ENCODE results near the gene ZNF32.

The ZNF32 gene

DNA sequence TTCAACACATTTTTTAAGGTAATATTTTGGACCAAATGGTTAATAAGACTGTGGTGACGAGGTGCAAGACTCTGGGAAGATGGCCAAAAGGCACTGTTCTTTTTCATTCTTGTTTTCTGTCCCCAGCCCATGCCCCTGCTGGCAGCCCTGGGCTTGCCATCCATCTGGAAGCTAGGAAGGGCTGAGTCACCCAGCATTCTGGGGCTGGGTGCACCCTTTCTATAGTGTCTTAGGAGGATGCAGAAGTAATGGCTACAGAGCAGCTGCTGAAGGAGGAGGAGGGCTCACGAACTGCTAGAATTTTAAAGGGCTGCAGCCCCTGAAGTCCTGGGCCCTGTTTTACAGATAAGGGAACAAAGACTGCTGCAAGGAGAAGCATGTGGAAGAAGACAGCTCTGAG is 42.8 kb upstream of the ZNF32 start:
- Histone ChIP-seq H2BK15ac (ENCODE audit: low read depth, poor library complexity, severe bottlenecking) (peak overlapping the region; percentile 87), H4K8ac (ENCODE audit: low read length) (peak overlapping the region; percentile 58), H2AK5ac (ENCODE audit: low read length, severe bottlenecking) (no peak overlapping the region), H3K4ac (ENCODE audit: low read depth in 1 of 2, low read length in 2 of 2) (peak overlapping the region; percentile 35 to 79), H3K27ac (ENCODE audit: low read length, poor library complexity, severe bottlenecking) (no peak overlapping the region), H3K36me3 (ENCODE audit: control insufficient read depth in 1 of 2, insufficient read depth in 2 of 2, low read depth in 1 of 2, low read length in 2 of 2) (no peaks in the 10 kb centered on the region), H2BK5ac (ENCODE audit: low read depth, low read length, poor library complexity, severe bottlenecking) (no peak overlapping the region), H4K91ac (ENCODE audit: low read length) (peak overlapping the region; percentile 64), H3K4me3 (ENCODE audit: insufficient read depth in 1 of 2, low read depth in 1 of 2, low read length in 2 of 2) (no peak overlapping the region), H3K4me1 (ENCODE audit: control insufficient read depth, insufficient read depth, low read depth, low read length) (peaks cover 14% of the 10 kb centered on the region), H3K79me1 (replicated peaks; ENCODE audit: low read length, poor library complexity, severe bottlenecking) (no peaks in the 10 kb centered on the region), H2AFZ (ENCODE audit: low read depth, low read length) (no peak overlapping the region), H2BK120ac (ENCODE audit: low read depth, low read length) (peak overlapping the region; percentile 55), H3K9ac (ENCODE audit: low read length) (peak overlapping the region; percentile 16), H3K14ac (ENCODE audit: low read length in 2 of 2) (no peak overlapping the region), H3K27me3 (ENCODE audit: control insufficient read depth in 1 of 2, insufficient read depth in 1 of 2, low read length in 2 of 2) (peaks cover 5 to 13% of the 10 kb centered on the region in 2 experiments), H3K9me3 (ENCODE audit: control insufficient read depth, low read length) (no peaks in the 10 kb centered on the region), H3K23ac (ENCODE audit: low read length in 2 of 2) (no peak overlapping the region), H2BK12ac (ENCODE audit: low read length in 2 of 2) (peak overlapping the region; percentile 4 to 78), H3K18ac (ENCODE audit: low read depth in 1 of 2, low read length in 2 of 2) (peak overlapping the region; percentile 41 to 45), H3K4me2 (ENCODE audit: low read length, poor library complexity, severe bottlenecking) (no peak overlapping the region)
- DNase-seq = no peak
- 80% methylated on average over 2 of the region's 2 CpGs for WGBS

DNA sequence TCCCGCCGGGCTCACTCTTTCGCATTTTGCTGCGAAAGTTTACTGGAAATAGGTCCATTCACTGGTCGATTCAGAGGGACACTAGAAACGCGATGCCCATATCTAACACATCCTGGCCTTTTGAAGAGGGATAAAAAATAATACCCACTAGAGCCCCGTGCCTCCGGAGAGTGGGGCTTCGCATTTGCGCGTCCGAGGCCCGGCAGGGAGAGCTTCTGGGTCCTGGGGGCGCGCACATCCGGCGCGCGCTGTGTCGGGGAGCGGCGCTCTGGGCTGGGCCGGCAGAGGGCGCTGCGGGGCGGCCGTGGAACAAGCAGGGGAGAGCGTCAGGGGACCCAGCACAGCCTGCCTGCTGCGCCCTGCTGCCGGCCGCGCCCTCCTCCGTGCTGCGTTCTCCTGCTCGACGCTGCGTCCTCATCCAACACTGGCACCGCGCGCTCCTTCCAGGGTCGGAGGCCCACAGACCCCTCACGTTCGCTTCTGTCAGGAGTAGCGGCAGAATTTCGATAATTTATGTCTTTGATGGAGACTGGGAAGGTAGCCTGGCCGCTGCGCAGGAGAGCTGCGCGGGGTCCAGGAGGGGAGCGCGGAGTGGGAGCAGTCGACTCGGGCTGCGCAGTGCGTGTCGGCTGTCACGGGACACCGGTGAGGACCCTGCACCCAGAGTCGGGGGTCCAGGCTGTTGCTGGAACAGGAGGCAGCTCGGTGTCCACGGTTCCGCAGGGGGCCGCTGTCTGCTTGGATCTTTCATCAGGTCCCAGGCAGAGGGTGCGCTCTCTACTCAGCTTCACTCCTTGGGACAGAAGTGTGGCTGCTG is 41.5 kb upstream of the ZNF32 start:
- Histone ChIP-seq H2BK120ac (ENCODE audit: low read depth, low read length) (peak overlapping the region; percentile 95), H3K4me1 (ENCODE audit: control insufficient read depth, insufficient read depth, low read depth, low read length) (peaks cover 14% of the 10 kb centered on the region), H4K8ac (ENCODE audit: low read length) (peak overlapping the region; percentile 86), H3K79me1 (replicated peaks; ENCODE audit: low read length, poor library complexity, severe bottlenecking) (no peaks in the 10 kb centered on the region), H3K4me2 (ENCODE audit: low read length, poor library complexity, severe bottlenecking) (peak overlapping the region; percentile 87), H3K27me3 (ENCODE audit: control insufficient read depth in 1 of 2, insufficient read depth in 1 of 2, low read length in 2 of 2) (peaks cover 4 to 10% of the 10 kb centered on the region in 2 experiments), H2AFZ (ENCODE audit: low read depth, low read length) (peak overlapping the region; percentile 83), H2AK5ac (ENCODE audit: low read length, severe bottlenecking) (no peak overlapping the region), H3K14ac (ENCODE audit: low read length in 2 of 2) (peak overlapping the region in 1 of 2 experiments; percentile 80), H2BK12ac (ENCODE audit: low read length in 2 of 2) (peak overlapping the region; percentile 71 to 76), H4K91ac (ENCODE audit: low read length) (peak overlapping the region; percentile 96), H3K27ac (ENCODE audit: low read length, poor library complexity, severe bottlenecking) (no peak overlapping the region), H3K23ac (ENCODE audit: low read length in 2 of 2) (no peak overlapping the region), H3K36me3 (ENCODE audit: control insufficient read depth in 1 of 2, insufficient read depth in 2 of 2, low read depth in 1 of 2, low read length in 2 of 2) (no peaks in the 10 kb centered on the region), H3K9ac (ENCODE audit: low read length) (peak overlapping the region; percentile 90), H3K4ac (ENCODE audit: low read depth in 1 of 2, low read length in 2 of 2) (peak overlapping the region; percentile 49 to 85), H2BK15ac (ENCODE audit: low read depth, poor library complexity, severe bottlenecking) (peak overlapping the region; percentile 82), H3K18ac (ENCODE audit: low read depth in 1 of 2, low read length in 2 of 2) (peak overlapping the region; percentile 82 to 90), H3K9me3 (ENCODE audit: control insufficient read depth, low read length) (no peaks in the 10 kb centered on the region), H3K4me3 (ENCODE audit: insufficient read depth in 1 of 2, low read depth in 1 of 2, low read length in 2 of 2) (peak overlapping the region; percentile 60 to 89), H2BK5ac (ENCODE audit: low read depth, low read length, poor library complexity, severe bottlenecking) (no peak overlapping the region)
- DNase-seq = peak; percentile 71
- 5% methylated on average over 63 of the region's 65 CpGs for WGBS

DNA sequence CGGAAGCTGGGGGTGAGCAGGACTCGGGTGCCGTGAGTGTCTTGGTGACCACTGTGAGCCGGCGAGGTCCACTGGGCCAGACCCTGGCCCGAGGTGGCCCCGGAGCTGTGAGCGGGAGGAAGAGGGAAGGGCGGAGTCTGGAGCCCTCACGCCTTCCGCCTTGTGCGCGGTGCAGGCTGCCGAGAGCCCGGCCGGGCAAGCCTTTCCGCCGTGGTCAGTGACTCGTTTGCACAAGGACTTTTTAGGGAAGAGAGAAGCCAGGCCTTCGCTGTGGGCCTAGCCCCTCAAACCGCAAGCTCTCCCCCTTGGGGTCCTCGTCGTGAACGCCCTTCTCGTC is 40.9 kb upstream of the ZNF32 start:
- Histone ChIP-seq H4K91ac (ENCODE audit: low read length) (peak overlapping the region; percentile 95), H2AK5ac (ENCODE audit: low read length, severe bottlenecking) (no peak overlapping the region), H2BK15ac (ENCODE audit: low read depth, poor library complexity, severe bottlenecking) (peak overlapping the region; percentile 82), H3K14ac (ENCODE audit: low read length in 2 of 2) (no peak overlapping the region), H3K18ac (ENCODE audit: low read depth in 1 of 2, low read length in 2 of 2) (peak overlapping the region; percentile 44 to 52), H3K4ac (ENCODE audit: low read depth in 1 of 2, low read length in 2 of 2) (peak overlapping the region; percentile 29 to 32), H3K9me3 (ENCODE audit: control insufficient read depth, low read length) (no peaks in the 10 kb centered on the region), H2AFZ (ENCODE audit: low read depth, low read length) (peak overlapping the region; percentile 6), H3K27ac (ENCODE audit: low read length, poor library complexity, severe bottlenecking) (no peak overlapping the region), H3K9ac (ENCODE audit: low read length) (peak overlapping the region; percentile 90), H4K8ac (ENCODE audit: low read length) (peak overlapping the region; percentile 86), H2BK12ac (ENCODE audit: low read length in 2 of 2) (peak overlapping the region; percentile 7 to 71), H3K27me3 (ENCODE audit: control insufficient read depth in 1 of 2, insufficient read depth in 1 of 2, low read length in 2 of 2) (peaks cover 4 to 10% of the 10 kb centered on the region in 2 experiments), H3K4me1 (ENCODE audit: control insufficient read depth, insufficient read depth, low read depth, low read length) (peaks cover 14% of the 10 kb centered on the region), H3K36me3 (ENCODE audit: control insufficient read depth in 1 of 2, insufficient read depth in 2 of 2, low read depth in 1 of 2, low read length in 2 of 2) (no peaks in the 10 kb centered on the region), H3K4me3 (ENCODE audit: insufficient read depth in 1 of 2, low read depth in 1 of 2, low read length in 2 of 2) (peak overlapping the region; percentile 41 to 89), H2BK5ac (ENCODE audit: low read depth, low read length, poor library complexity, severe bottlenecking) (no peak overlapping the region), H3K4me2 (ENCODE audit: low read length, poor library complexity, severe bottlenecking) (peak overlapping the region; percentile 87), H3K23ac (ENCODE audit: low read length in 2 of 2) (peak overlapping the region in 1 of 2 experiments; percentile 62), H2BK120ac (ENCODE audit: low read depth, low read length) (peak overlapping the region; percentile 11), H3K79me1 (replicated peaks; ENCODE audit: low read length, poor library complexity, severe bottlenecking) (no peaks in the 10 kb centered on the region)
- no peak for DNase-seq
- WGBS = 25% methylated on average over 25 of the region's 25 CpGs

DNA sequence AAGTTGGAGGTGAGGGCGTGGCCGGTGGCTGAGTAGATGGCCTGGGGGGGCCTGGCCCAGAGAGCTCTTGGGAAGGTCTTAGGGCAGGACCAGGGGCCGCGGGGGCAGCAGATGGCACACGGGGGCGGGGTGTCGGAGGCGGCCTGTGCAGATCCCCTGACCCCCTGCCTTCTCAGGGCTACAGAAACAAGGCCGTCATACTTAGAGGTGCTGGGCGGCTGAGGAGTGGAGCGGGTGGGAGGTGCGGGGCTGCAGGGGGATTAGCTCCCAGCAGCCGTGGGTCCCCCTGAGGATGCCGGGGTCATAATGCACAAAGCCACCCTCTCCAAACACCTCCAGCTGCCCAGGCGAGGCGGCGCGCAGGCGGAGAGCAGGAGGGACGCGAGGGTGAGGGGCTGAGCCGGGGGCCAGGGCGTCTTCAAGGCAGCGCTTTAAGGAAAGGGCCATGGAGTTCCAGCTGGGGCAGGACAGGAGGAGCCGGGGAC is 40.4 kb upstream of the ZNF32 start:
- no peaks in the 10 kb centered on the region for H3K36me3 ChIP-seq (ENCODE audit: control insufficient read depth in 1 of 2, insufficient read depth in 2 of 2, low read depth in 1 of 2, low read length in 2 of 2)
- no peaks in the 10 kb centered on the region for H3K79me1 ChIP-seq (replicated peaks; ENCODE audit: low read length, poor library complexity, severe bottlenecking)
- peaks cover 4 to 10% of the 10 kb centered on the region in 2 experiments for H3K27me3 ChIP-seq (ENCODE audit: control insufficient read depth in 1 of 2, insufficient read depth in 1 of 2, low read length in 2 of 2)
- H2AFZ ChIP-seq (ENCODE audit: low read depth, low read length) = no peak overlapping the region
- H3K4ac ChIP-seq (ENCODE audit: low read depth in 1 of 2, low read length in 2 of 2) = peak overlapping the region in 1 of 2 experiments; percentile 29
- peak overlapping the region; percentile 86 for H4K8ac ChIP-seq (ENCODE audit: low read length)
- peaks cover 11% of the 10 kb centered on the region for H3K4me1 ChIP-seq (ENCODE audit: control insufficient read depth, insufficient read depth, low read depth, low read length)
- peak overlapping the region; percentile 95 for H4K91ac ChIP-seq (ENCODE audit: low read length)
- H2BK5ac ChIP-seq (ENCODE audit: low read depth, low read length, poor library complexity, severe bottlenecking) = no peak overlapping the region
- peak overlapping the region; percentile 60 for H2BK15ac ChIP-seq (ENCODE audit: low read depth, poor library complexity, severe bottlenecking)
- peak overlapping the region in 1 of 2 experiments; percentile 89 for H3K4me3 ChIP-seq (ENCODE audit: insufficient read depth in 1 of 2, low read depth in 1 of 2, low read length in 2 of 2)
- H3K4me2 ChIP-seq (ENCODE audit: low read length, poor library complexity, severe bottlenecking) = no peak overlapping the region
- no peak overlapping the region for H3K27ac ChIP-seq (ENCODE audit: low read length, poor library complexity, severe bottlenecking)
- no peak overlapping the region for H3K23ac ChIP-seq (ENCODE audit: low read length in 2 of 2)
- peak overlapping the region; percentile 42 for H2BK120ac ChIP-seq (ENCODE audit: low read depth, low read length)
- WGBS = 88% methylated on average over 19 of the region's 25 CpGs
- H3K9ac ChIP-seq (ENCODE audit: low read length) = peak overlapping the region; percentile 90
- H3K14ac ChIP-seq (ENCODE audit: low read length in 2 of 2) = peak overlapping the region in 1 of 2 experiments; percentile 14
- no peak overlapping the region for H2AK5ac ChIP-seq (ENCODE audit: low read length, severe bottlenecking)
- no peak for DNase-seq
- H2BK12ac ChIP-seq (ENCODE audit: low read length in 2 of 2) = peak overlapping the region; percentile 7 to 71
- H3K18ac ChIP-seq (ENCODE audit: low read depth in 1 of 2, low read length in 2 of 2) = peak overlapping the region; percentile 23 to 44
- no peaks in the 10 kb centered on the region for H3K9me3 ChIP-seq (ENCODE audit: control insufficient read depth, low read length)

All from mesenchymal stem cell (in vitro differentiated cells and primary cell).